ENCODE data around the gene ARHGEF37. TPM values are rescaled to one million over a fixed set of nuclear protein-coding genes. Genes with fewer than 3 reads are reported as not detected.

The ARHGEF37 gene
- total and polyA plus RNA-seq, 2 of the 8 experiments (the other 6 are each of a cell fraction or from before 2014, with no cell fraction given) = 0.21 to 0.48 TPM

DNA sequence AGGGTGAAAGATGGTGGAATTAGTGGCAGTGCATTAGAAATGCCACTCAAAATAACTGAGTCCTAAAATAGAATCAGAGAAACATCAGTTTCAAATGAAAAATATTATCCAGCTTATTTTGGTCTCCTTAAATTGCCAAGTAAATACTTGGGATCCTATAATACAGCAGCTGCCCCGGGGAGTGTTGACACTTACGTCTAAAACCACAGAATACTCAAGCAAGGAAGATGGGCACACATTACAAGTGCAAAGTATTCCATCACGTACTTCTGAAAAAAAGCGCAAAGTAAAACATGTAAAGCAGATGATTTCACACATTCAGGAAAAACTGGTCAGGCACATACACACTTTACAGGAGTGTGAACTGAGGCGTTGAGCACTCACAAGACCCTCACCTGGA, 2.4 kb upstream of the ARHGEF37 start:
- Histone ChIP-seq H3K23me2 (ENCODE audit: low read depth, low read length) (peaks cover 10% of the 10 kb centered on the region), H3K36me3 (ENCODE audit: control insufficient read depth in 2 of 4, insufficient read depth in 4 of 4, low read length in 3 of 4) (no peaks in the 10 kb centered on the region), H2AFZ (ENCODE audit: low read length) (no peak overlapping the region), H3K9ac (replicated peaks in 1 of 4; ENCODE audit: extremely low read depth in 1 of 4, low read depth in 3 of 4, low read length in 3 of 4) (no peak overlapping the region), H3K79me1 (ENCODE audit: low read depth, low read length) (no peaks in the 10 kb centered on the region), H3K4me3 (ENCODE audit: extremely low read depth in 1 of 4, insufficient read depth in 2 of 4, low read depth in 3 of 4, low read length in 4 of 4) (no peak overlapping the region), H2BK120ac (replicated peaks; ENCODE audit: low read depth, low read length) (no peak overlapping the region), H4K20me1 (replicated peaks in 1 of 2; ENCODE audit: control insufficient read depth in 1 of 2, insufficient read depth in 2 of 2, low read length in 2 of 2) (no peaks in the 10 kb centered on the region), H3K9me3 (ENCODE audit: insufficient read depth in 2 of 2, low read depth in 1 of 2, low read length in 1 of 2) (no peaks in the 10 kb centered on the region), H2BK12ac (ENCODE audit: low read depth, low read length) (no peak overlapping the region), H4K8ac (ENCODE audit: extremely low read depth, insufficient read depth, low read length) (no peak overlapping the region), H3K18ac (ENCODE audit: extremely low read depth, low read length) (no peak overlapping the region), H3K14ac (ENCODE audit: insufficient read length) (no peak overlapping the region), H4K5ac (ENCODE audit: insufficient read length, low read depth, low read length) (no peak overlapping the region), H2BK5ac (ENCODE audit: low read depth, low read length) (no peak overlapping the region), H3K56ac (replicated peaks; ENCODE audit: insufficient read length, low read depth, low read length) (no peak overlapping the region), H3K4ac (replicated peaks; ENCODE audit: insufficient read length, low read depth, low read length) (no peak overlapping the region), H3K27ac (ENCODE audit: low read depth, low read length) (no peak overlapping the region), H2AK5ac (ENCODE audit: low read depth, low read length) (no peak overlapping the region), H3K23ac (ENCODE audit: insufficient read length) (no peak overlapping the region), H3K4me1 (replicated peaks in 1 of 4; ENCODE audit: control insufficient read depth in 3 of 4, insufficient read depth in 4 of 4, low read length in 3 of 4) (peaks cover 0 to 14% (median 5%) of the 10 kb centered on the region in 4 experiments; a peak in 6 of 7 replicates), H3K4me2 (ENCODE audit: insufficient read depth in 1 of 2, low read depth in 2 of 2, low read length in 2 of 2) (no peak overlapping the region), H3K27me3 (replicated peaks in 1 of 4; ENCODE audit: control insufficient read depth in 3 of 4, extremely low read depth in 1 of 4, insufficient read depth in 3 of 4, low read length in 3 of 4) (peaks cover 0 to 18% (median 13%) of the 10 kb centered on the region in 4 experiments; a peak in 6 of 7 replicates), H2BK20ac (ENCODE audit: low read length) (no peak overlapping the region), H3K79me2 (ENCODE audit: control insufficient read depth in 1 of 2, insufficient read depth in 2 of 2, low read length in 2 of 2) (no peaks in the 10 kb centered on the region), H4K91ac (replicated peaks; ENCODE audit: insufficient read length, low read length) (no peak overlapping the region), H2BK15ac (ENCODE audit: low read length) (no peak overlapping the region)
- CTCF ChIA-PET (ENCODE audit: partially characterized antibody) = interaction anchor here (0.7 to 5.6 kb wide), 5 partner anchors 10 to 139 kb away, joined by 3 to 33 read pairs (median 3); no protein-coding TSS in a partner anchor
- POLR2A ChIA-PET (ENCODE audit: partially characterized antibody) = interaction anchor here (1.4 kb wide), 1 partner anchor 29 kb away, joined by 3 read pairs; no protein-coding TSS in a partner anchor
- FAIRE-seq = no peak
- DNase-seq (ENCODE audit: low read depth in 1 of 2, low spot score in 2 of 2) = no peak
- 81% methylated on average over 5 of the region's 5 CpGs; no CpG with 5 or more reads in 1 of the 2 experiments for WGBS, 2 experiments (ENCODE audit: extremely low coverage in 1 of 2, insufficient coverage in 1 of 2, insufficient read length in 1 of 2, insufficient replicate concordance in 2 of 2, low coverage in 1 of 2, low lambda C conversion rate in 2 of 2, missing lambda C conversion rate in 1 of 2)
- TF ChIP-seq, protein P1, sequence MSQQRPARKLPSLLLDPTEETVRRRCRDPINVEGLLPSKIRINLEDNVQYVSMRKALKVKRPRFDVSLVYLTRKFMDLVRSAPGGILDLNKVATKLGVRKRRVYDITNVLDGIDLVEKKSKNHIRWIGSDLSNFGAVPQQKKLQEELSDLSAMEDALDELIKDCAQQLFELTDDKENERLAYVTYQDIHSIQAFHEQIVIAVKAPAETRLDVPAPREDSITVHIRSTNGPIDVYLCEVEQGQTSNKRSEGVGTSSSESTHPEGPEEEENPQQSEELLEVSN (IDR thresholded peaks at IDR 0.05) = no peak
- TF ChIP-seq EGR1 (IDR thresholded peaks at IDR 0.05; ENCODE audit: borderline replicate concordance, low read depth, low read length) = no peak
- TF ChIP-seq POU5F1 (IDR thresholded peaks at IDR 0.05; ENCODE audit: low read depth, low read length) = no peak
- no peak for TF ChIP-seq TEAD4 (IDR thresholded peaks at IDR 0.05; ENCODE audit: low read depth, low read length)
- no peak for TF ChIP-seq NRF1 (IDR thresholded peaks at IDR 0.05; ENCODE audit: low read depth, low read length)
- TF ChIP-seq, protein P2, sequence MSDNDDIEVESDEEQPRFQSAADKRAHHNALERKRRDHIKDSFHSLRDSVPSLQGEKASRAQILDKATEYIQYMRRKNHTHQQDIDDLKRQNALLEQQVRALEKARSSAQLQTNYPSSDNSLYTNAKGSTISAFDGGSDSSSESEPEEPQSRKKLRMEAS (IDR thresholded peaks at IDR 0.05) = no peak
- TF ChIP-seq RXRA (IDR thresholded peaks at IDR 0.05; ENCODE audit: insufficient read depth, low read depth, low read length) = no peak
- TF ChIP-seq, protein P3, sequence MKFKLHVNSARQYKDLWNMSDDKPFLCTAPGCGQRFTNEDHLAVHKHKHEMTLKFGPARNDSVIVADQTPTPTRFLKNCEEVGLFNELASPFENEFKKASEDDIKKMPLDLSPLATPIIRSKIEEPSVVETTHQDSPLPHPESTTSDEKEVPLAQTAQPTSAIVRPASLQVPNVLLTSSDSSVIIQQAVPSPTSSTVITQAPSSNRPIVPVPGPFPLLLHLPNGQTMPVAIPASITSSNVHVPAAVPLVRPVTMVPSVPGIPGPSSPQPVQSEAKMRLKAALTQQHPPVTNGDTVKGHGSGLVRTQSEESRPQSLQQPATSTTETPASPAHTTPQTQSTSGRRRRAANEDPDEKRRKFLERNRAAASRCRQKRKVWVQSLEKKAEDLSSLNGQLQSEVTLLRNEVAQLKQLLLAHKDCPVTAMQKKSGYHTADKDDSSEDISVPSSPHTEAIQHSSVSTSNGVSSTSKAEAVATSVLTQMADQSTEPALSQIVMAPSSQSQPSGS (IDR thresholded peaks at IDR 0.05; ENCODE audit: low read length) = no peak
- no peak for TF ChIP-seq SIN3A (conservative IDR thresholded peaks at IDR 0.05 in 1 of 2, IDR thresholded peaks at IDR 0.05 in 1 of 2; ENCODE audit: low read depth in 1 of 2, low read length in 2 of 2)
- TF ChIP-seq SUZ12 (IDR thresholded peaks at IDR 0.05; ENCODE audit: low read length) = no peak
- TF ChIP-seq SRF (IDR thresholded peaks at IDR 0.05; ENCODE audit: low read depth, low read length) = no peak
- no peak for TF ChIP-seq JUND (IDR thresholded peaks at IDR 0.05; ENCODE audit: low read length)
